HG03103 (cell line): ENCODE data around the gene ADH7.
"Not testable (repeated sequence)": the region's sequence is repeated elsewhere in the genome, so short reads cannot be mapped to it uniquely, and the experiment has no call there.

Source experiments
- ATAC-seq: cut with Tn5 transposase; IDR thresholded peaks from one replicate; pipeline ENCODE4 v1.9.1; 2021; ENCODE audit warnings: low read depth; ENCODE audit not compliant: unreplicated experiment

The ADH7 gene

DNA sequence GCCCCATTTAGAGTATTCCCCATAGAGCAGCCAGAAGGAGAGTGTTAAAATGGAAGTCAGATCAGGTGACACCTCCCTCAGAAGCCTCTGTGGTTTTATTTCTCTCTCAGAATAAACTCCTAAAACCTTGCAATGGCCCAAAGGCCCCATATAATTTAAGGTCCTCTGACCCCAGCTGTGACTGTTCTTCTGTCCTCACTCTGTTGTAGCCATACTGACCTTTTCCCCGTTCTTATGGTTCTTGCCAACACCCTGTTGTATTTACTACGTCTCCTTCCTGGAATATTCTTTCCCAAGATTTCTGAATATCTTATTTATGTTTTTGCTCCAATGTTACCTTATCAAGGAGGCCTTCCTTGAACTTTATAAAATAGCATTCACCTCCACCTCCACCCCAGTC lies 18.0 kb downstream of the ADH7 start:
- no peak for ATAC-seq

DNA sequence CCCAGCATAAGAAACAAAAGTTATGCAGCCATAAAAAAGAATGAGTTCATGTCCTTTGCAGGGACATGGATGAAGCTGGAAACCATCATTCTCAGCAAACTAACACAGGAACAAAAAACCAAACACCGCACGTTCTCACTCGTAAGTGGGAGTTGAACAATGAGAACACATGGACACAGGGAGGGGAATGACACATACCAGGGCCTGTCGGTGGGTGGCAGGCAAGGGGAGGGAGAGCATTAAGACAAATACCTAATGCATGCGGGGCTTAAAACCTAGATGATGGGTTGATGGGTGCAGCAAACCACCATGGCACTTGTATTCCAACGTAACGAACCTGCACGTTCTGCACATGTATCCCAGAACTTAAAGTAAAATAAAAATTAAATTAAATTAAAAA lies 19.4 kb downstream of the ADH7 start:
- ATAC-seq = not testable (repeated sequence)

DNA sequence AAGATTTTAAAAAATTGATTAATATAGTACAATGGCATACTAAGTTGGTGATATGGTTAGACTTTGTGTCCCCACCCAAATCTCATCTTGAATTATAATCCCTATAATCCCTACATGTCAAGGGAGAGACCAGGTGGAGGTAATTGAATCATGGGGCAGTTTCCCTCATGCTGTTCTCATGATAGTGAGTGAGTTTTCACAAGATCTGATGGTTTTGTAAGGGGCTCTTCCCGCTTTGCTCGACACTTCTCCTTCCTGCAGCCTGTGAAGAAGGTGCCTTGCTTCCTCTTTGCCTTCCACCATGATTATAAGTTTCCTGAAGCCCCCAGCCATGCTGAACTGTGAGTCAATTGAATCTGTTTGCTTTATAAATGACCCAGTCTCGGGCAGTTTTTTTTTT lies 20.2 kb downstream of the ADH7 start:
- not testable (repeated sequence) for ATAC-seq

DNA sequence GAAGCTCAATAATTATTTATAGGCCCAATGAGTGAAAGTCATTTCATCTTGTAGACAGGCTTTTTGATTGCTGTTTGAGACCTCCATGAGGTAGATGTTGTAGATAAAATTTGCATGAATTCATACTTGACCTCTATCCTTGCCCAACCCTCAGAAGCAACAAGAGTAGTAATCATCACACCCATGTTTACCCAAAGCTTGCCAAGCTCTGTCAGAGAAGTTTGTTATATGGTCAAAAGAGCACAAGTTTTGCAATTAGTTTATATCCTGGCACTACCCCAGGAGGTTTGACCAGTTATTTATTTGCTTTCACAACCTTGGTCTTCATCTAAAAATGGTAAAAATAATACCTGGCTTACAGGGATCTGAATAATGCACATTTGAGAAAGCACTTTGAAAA lies 20.7 kb downstream of the ADH7 start:
- ATAC-seq = no peak

DNA sequence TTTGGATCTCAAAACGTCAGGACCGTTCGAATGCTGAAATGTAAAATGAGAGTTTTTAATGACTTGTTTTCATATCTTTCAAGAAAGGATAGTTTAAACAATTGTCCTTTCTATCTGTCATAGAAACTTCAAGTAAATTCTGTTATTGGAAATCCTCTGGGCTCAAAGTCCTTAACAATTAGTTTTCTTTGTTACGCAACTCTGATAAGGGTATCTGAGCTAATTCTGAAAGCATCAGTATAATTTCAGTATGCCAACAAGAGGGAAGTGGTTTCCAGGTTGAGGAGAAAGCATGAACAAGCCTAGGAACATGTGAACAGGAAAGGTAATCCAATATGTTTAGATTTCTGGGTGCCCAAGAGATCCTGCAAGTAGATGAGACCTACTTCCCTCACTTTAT lies 22.0 kb downstream of the ADH7 start:
- no peak for ATAC-seq

DNA sequence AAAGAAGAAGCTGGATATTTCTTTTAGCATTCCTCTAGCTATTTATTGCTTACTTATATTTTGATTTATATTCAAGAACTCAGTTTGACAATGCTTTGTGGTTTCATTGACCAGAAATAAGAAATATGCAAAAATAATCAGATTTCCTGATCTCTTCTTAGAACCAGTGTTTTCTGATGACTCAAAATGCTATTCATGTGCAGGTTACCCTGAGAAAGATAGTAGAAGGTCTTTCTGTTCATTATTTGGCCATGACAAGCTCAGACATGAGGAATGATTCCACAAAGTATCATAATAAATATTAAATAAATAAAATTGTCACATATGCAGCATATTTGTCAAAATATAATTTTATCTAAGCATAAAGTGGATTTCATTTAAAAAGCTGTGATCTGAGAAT lies 24.1 kb downstream of the ADH7 start:
- no peak for ATAC-seq

DNA sequence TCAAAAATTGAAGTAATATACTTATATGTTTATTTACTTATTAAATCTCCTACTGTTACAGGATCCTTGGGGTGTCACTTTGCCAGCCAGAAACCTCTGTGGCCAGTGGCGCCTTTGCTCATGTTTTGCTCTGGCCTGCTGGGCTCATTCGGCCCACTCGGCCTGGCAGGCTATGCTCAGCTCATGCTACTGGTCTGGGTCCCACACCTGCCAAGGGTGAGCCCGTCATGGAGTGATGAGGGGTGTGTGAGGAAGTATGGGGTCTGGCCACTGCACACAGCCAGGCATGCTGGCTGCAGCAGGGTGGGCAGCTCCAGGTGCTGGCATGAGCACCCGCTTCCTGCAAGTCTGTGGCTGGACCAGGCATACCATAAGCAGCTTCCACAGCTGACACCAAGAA lies 25.1 kb downstream of the ADH7 start:
- ATAC-seq = no peak

DNA sequence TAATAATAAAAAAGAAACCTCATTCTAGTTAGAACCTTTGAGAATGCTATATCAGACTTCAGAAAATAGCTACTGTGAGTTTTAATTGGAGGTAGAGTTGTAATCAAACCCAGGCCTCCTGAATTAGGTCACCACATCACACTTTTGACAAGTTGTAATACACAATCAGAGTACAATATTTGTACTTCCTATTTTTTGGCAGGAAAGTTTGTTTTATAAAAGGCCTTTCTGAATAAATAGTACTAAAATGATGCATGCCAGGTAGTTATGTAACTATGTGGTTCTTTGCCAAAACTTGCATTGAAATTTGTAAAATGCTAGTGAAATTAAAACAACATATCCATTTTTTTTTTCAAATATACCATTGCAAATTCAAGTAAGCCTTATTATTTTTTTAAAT lies 26.8 kb downstream of the ADH7 start:
- ATAC-seq = no peak

DNA sequence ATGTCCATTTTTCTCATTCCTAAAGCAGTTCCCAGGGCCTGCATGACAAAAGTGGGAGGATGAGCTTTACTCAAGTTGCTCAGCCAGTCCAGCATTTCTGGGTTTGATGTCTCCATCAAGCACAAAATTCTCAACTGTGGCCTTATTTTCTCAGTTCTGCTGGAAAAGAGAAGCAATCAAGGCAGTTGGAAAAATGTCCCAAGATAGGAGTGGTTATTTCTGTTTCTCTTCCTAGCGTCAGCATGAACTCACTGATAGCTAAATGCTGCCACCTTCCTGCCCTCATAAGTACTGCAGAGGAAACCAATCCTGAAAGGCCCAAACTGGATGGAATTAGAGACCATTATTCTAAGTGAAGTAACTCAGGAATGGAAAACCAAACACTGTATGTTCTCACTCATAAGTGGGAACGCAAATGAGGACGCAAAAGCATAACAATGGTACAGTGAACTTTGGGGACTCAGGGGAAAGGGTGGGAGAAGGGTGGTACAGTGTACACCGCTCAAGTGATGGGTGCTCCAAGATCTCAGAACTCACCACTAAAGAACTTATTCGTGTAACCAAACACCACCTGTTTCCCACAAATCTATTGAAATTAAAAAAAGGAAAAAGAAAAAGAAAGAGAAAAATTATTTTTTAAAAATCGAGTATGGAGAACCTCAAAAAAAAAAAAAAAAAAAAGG lies 29.6 kb downstream of the ADH7 start:
- ATAC-seq = no peak

DNA sequence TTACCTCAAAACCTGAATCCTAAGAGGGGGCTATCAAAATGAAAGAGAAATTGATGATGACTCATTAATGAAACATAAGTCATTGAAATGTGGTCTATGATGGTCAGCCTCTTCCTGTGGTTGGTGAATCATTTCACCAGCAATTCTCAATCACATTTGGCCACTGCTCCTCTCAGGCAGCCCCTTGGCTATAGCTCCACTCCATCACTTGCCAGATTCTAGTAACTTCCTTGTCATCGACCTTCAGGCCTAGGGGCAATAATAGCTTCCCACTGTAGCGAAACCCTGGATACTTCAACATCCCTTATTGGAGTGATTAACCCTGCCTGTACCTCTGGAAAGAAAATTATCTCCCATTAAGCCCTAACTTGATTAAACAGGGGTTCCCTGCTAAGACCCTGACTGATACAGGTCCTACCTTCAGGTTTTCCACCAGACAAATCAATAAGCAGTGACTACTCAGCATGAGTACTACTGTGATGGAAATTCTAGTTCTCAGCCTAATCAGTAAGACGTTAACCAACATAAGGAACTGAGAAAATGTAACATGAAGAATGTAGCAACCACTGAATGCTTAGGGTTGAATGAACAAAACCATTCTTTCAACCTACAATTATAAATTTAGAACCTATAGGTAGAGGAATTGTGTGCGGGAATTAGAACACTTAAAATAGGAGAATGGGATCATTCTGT lies 30.4 kb downstream of the ADH7 start:
- ATAC-seq = peak; percentile 88

DNA sequence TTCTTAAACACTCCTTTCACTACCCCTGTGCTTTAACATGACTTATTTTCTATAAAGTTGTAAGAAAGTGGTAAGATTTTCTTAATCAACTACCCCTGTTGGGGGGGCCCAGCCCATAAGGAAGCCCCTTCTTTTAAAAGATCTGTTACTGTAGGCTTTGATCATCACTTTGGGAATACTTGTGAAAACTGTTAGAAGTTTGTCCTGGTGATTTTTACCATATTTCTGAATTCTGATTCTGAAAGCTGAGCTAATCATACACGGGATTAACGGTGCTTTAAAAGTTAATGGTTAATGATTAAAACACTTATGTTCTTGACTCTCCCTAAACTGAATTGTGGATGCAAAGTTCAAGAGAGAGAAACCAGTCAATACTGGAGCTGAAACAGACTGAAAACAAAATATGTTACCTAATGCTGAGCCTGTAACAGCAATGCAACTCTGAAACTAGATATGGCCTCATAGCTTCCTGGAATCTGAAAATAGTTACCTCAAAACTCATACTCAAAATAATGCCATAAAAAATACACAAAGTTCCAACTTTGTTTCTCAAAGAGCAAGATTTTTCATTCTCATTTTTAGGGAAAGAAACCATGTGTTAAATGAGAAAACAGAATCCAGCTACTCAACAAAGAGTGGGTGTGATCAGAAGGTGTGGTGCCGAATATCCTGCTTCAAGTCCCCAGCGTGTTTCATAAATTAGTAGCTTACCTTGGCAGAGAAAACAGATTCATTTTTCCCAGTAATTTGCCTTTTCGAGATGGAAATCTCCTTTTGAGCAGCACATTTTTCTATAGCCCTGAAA lies 31.6 kb downstream of the ADH7 start:
- ATAC-seq = peak; percentile 53

DNA sequence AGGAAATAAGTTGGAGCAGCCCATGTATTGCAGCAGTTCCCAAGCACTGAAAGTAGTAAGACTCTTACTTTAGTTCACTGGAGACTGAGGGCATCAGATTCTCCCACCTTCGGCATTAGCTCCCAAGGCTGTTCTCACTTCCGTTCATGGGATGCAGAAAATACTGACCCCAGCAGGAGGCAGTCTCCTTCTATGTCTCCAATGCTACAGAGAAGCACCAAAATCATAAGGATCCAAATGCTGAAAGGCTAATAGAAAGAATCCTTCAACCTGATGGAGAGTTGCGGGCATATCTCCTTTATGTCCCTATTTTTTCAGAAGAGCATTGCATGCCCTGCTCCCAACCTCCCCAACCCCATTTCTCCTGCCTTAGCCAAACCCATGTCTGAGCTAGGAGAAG lies 32.4 kb downstream of the ADH7 start:
- ATAC-seq = no peak

DNA sequence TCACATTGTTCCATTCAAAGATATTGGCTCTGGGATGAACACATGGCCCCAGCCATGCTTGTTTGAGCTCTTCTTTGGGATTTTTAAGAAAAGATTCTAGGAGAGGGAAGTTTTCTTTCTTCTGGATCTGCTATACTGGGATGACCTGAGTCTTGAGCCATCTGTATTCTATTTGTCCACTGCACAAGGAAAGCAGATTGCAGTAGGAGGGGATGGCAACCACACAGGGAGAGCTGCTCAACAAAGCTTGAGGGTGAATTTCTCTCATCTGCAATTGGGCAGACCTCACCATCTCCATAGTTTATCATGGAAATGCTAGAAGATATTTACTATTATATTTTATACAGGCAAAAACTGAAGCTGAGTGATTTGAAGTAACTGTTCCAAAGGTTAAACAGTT lies 34.3 kb downstream of the ADH7 start:
- ATAC-seq = no peak

DNA sequence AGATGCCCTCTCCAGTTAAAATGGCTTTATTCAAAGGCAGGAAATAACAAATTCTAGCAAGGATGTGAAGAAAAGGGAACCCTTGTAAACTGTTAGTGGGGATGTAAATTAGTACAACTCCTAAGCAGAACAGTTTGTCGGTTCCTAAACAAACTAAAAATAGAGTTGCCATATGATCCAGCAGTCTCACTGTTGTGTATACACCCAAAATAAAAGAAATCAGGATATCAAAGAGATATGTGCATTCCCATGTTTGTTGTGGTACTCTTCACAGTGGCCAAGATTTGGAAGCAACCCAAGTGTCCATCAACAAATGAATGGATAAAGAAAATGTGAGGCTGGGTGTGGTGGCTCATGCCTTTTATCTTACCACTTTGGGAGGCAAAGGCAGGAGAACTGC lies 36.1 kb downstream of the ADH7 start:
- no peak for ATAC-seq

DNA sequence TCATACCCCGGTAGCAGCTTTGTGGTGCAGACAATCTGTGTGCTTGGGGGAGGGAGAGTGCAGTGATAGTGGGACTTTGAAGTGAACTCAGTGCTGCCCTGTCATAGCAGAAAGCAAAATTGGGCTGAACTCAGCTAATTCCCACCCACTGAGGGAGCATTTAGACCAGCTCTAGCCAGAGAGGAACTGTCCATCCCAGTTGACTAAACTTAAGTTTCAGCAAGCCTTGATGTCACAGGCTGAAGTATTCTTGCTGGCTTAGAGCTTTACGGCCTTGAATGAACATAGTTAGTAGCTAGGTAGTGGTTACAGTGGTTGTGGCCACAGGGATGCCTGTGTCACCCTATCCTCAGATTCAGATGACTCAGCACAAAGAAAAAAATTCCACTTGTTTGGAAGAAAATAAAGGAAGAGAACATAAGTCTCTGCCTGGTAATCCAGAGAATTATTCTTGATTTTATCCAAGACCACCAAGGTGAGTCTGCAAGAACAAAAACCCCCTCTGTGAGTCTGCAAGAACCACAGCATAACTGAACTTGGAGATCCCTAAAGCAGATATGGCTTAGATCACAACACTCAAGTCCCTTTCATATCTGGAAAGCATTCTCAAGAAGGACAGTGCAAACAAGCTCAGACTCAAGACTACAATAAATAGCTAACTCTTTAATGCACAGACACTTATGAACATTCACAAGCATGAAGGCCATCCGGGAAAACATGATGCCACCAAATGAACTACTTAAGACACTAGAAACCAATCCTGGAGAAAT lies 39.4 kb downstream of the ADH7 start:
- no peak for ATAC-seq

DNA sequence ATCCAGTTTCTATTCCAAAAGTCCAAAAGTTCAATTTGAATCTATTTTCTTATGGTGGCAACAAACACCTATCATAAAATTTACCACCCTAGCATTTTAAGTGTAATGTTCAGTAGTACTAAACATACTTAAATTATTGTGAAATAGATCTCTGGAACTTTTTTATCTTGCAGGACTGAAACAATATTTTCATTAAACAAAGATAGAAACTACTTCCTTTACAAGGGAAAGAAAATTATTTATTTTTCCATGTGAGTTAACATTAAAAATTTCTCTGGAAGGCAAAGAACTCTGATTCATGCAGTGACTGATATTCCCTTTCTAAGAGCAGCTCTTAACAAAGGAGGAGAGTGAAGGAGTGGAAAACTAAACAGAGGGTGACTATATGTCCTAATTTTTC lies 40.2 kb downstream of the ADH7 start:
- ATAC-seq = no peak

DNA sequence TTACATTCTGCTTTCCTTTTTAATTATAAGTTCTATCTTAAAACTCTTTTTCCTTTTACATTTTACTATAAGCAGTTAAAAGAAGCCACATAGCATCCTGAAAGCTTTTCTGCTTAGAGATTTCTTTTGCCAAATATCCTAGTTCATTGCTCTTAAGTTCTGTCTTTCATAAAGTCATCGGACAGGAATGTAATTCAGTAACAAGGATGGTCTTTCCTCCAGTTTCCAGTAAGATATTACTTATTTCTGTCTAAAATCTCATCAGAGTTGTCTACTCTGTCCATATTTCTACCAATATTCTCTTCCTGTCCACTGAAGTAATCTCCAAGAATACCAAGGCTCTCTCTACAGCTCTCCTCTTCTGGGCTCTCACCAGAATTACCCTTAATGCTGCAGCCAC lies 45.1 kb downstream of the ADH7 start:
- no peak for ATAC-seq

DNA sequence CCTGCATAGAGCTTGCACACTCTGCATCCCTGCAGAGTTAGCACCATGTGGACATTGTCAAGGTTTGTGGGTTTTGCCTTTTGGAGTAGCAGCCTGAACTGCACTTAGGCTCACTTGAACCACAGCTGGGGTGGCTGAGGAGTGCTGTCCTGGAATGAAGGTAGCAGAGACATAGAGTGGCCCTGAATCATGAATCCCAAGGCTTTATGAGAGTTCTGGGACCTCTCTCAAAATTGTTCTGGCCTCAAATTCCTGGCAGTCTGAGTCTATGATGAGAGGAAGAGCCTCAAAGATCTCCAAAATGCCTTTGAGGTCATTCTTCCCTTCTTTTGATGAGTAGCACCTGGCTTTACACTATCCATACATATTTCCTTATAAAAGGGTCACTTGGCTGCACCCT lies 45.5 kb downstream of the ADH7 start:
- no peak for ATAC-seq

DNA sequence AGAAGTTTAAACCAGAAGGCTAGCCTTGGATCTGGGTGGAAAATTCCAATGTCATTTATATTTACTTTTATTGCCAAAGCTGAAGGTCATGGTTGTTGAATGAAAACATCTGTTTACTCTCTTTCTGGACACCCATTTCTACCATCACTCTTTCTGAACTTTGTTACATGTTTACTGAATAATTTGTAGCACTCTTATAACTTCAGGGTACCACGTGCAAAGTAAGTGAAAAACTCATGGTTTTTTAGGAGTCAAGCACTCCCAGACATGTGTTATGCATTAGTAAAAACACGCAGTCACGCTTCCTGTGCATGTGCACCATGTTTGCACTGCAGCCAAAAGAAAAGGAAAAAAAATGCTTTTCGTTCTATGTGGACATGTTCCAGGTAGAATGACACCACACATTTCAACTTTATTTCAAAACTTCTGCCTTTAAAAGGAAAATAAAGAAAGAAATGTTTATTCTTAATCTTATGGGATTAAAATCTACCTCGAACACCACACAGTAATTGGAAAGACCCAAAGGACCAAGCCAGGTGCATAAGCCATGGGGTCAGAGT lies 51.2 kb downstream of the ADH7 start:
- no peak for ATAC-seq

DNA sequence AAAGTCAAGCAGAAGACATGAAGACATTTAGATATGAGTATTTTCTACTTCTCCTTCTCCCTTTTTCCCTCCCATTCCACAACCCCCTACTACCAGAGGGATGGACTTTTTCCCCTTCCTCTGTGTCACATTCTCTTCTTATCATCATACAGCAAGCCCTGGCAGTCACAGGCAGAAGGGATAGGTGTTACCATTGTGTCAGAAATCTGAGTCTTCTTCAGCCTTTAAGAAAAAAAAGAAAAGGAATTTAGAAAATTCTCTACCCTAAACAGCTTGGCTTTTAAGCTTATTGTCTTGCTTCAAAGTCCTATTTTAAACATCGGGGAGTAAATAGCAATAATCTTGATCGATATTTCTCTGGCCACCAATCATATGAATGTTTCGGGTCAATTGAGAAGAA lies 51.7 kb downstream of the ADH7 start:
- no peak for ATAC-seq
